ENCODE data around the gene PTPRR. TPM values are rescaled to one million over a fixed set of nuclear protein-coding genes. Genes with fewer than 3 reads are reported as not detected.

PTPRR gene
- total RNA-seq, 2 donors from 2014 or later: 21.8 to 43.8 TPM

DNA sequence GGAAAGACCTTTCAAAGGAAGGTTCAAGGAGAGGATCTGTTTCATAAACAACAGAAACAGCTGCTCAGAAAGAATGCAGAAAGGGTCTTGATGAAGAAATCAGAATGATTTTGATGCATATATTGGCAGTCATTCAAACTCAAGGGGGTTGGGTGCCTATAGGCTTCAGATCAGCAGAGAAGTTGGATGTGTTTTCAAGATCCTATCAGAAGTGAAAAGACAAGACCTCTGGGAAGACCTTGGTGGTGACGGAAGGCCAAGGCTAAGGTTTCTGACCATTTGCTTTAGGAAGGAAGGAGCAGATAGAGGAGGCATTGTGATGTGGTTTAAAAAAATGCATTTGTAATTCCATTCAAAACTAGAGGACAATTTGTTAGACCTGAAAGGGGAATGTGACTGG, 268.1 kb downstream of the PTPRR start:
- H3K4me3 ChIP-seq: no peak overlapping the region
- no peak overlapping the region for H3K9ac ChIP-seq (ENCODE audit: low read depth in 2 of 2, low read length in 2 of 2)
- intact Hi-C loops (cut with DNase I): no loop called here
- H3K36me3 ChIP-seq: no peaks in the 10 kb centered on the region
- H3K9me3 ChIP-seq: no peaks in the 10 kb centered on the region
- no peaks in the 10 kb centered on the region for H3K4me1 ChIP-seq
- no peak for DNase-seq
- H3K27ac ChIP-seq: no peak overlapping the region
- TF ChIP-seq, protein P1, sequence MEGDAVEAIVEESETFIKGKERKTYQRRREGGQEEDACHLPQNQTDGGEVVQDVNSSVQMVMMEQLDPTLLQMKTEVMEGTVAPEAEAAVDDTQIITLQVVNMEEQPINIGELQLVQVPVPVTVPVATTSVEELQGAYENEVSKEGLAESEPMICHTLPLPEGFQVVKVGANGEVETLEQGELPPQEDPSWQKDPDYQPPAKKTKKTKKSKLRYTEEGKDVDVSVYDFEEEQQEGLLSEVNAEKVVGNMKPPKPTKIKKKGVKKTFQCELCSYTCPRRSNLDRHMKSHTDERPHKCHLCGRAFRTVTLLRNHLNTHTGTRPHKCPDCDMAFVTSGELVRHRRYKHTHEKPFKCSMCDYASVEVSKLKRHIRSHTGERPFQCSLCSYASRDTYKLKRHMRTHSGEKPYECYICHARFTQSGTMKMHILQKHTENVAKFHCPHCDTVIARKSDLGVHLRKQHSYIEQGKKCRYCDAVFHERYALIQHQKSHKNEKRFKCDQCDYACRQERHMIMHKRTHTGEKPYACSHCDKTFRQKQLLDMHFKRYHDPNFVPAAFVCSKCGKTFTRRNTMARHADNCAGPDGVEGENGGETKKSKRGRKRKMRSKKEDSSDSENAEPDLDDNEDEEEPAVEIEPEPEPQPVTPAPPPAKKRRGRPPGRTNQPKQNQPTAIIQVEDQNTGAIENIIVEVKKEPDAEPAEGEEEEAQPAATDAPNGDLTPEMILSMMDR (IDR thresholded peaks at IDR 0.05): no peak
- H3K27me3 ChIP-seq: no peaks in the 10 kb centered on the region

DNA sequence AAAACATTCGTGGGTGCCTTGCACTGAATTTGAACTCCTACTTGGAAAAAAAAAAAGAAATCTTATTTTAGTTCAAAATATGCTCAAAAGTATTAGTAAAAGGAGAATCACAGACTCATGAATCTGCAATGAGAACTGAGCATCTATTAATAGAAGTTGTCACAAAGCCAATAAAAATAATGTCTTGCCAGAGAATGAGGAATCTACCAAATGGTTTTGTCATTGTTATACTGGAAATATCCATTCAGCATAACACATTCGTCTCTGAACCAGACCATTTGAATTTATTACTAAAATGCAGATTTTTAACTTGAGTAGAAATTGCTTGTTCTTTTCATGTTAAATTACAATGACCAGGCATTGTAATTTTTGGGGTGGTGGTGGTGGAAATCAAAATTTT, 271.7 kb downstream of the PTPRR start:
- Histone ChIP-seq H3K4me3 (no peak overlapping the region), H3K27ac (no peak overlapping the region), H3K4me1 (peaks cover 3% of the 10 kb centered on the region), H3K9me3 (no peaks in the 10 kb centered on the region), H3K27me3 (no peaks in the 10 kb centered on the region), H3K36me3 (no peaks in the 10 kb centered on the region), H3K9ac (ENCODE audit: low read depth in 2 of 2, low read length in 2 of 2) (no peak overlapping the region)
- intact Hi-C loops (cut with DNase I): no loop called here
- DNase-seq: no peak
- TF ChIP-seq, protein P1 (IDR thresholded peaks at IDR 0.05): no peak

DNA sequence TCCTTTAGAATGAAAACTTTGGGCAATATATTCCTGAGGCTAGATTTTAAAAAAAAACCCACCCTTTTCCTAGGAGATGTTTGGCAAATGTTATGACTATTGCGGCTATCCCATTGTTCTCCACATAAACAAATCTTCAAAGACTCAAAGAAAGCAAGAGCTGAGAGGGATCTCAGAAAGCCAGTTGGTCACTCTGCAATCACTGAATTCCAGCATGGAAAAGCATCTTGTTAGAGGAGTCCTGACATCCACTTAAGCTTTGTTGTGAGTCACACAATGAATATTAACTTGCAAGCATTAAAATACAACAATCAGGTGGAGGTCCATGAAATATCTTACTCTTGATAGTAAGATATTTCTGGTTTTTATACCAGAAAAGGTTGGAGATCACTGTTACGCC, 272.3 kb downstream of the PTPRR start:
- intact Hi-C loops (cut with DNase I): no loop called here
- Histone ChIP-seq H3K36me3 (no peaks in the 10 kb centered on the region), H3K4me3 (no peak overlapping the region), H3K4me1 (peaks cover 3% of the 10 kb centered on the region), H3K9ac (ENCODE audit: low read depth in 2 of 2, low read length in 2 of 2) (no peak overlapping the region), H3K9me3 (no peaks in the 10 kb centered on the region), H3K27me3 (no peaks in the 10 kb centered on the region), H3K27ac (no peak overlapping the region)
- TF ChIP-seq, protein P1 (IDR thresholded peaks at IDR 0.05): no peak
- DNase-seq: no peak

DNA sequence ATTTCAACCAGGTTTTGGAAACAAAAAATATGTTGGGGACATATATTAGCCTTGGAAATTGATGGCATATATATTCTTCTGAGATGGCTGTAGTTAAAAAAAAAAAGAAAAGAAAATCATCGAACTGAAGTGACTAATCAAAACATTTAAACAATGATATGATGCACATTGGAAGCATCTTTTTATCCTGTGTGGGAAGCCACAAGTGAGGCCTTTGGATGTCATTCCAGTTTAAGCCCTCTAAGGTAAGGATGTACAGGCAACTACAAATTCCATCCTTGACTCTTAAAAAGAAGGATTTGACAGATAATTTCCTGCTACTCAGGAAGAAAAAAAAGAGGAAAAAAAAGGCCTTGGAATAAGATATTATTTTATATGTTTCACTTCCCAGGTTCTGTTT, 273.7 kb downstream of the PTPRR start:
- intact Hi-C loops (cut with DNase I): no loop called here

DNA sequence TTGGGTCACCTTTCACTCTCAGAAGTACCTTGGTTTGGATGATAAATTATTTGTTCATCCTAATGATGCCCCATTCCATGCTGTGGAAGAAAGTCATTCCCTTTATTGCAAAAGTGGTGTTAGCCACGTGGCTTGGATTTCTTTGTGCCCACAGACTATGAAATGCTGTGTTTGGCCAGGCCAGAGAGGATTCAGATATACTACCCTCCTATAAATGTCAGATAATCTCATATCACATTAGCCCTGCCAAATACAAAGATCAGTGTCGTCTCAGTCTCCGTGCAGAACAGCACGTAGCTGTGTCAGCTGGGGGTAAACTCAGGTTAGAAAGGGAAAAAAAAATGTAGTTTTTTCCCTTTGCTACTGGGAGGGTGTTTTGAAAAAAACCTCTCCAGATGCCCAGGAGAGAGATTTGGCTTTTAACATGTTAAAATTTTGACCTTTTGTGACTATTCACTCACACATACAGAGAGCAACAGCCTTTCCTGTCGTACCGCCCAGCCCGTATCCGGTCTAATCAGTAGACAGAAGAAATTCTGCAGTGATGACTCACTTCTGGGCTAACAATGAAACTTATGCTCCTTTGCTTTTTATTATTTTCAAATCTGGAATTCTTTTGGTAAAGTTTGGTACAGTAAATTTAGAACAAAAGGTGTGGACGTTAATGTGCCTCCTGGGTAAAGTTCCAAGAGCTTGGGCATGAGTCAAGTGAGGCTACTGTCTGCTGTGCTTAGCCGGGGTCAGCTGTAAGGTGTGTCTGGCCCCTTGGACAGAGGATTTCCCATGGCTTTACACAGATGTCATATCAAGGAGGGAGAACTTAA, 274.8 kb downstream of the PTPRR start:
- peak; percentile 50 for DNase-seq
- intact Hi-C loops (cut with DNase I): no loop called here
- TF ChIP-seq, protein P1 (IDR thresholded peaks at IDR 0.05): no peak
- Histone ChIP-seq H3K4me3 (no peak overlapping the region), H3K9ac (ENCODE audit: low read depth in 2 of 2, low read length in 2 of 2) (no peak overlapping the region), H3K27me3 (no peaks in the 10 kb centered on the region), H3K4me1 (peaks cover 3% of the 10 kb centered on the region), H3K9me3 (no peaks in the 10 kb centered on the region), H3K27ac (peak overlapping the region; percentile 35), H3K36me3 (no peaks in the 10 kb centered on the region)

More for the DNA sequence above, 273.7 kb downstream of the PTPRR start:
- Histone ChIP-seq H3K4me3 (no peak overlapping the region), H3K9me3 (no peaks in the 10 kb centered on the region), H3K36me3 (no peaks in the 10 kb centered on the region), H3K9ac (ENCODE audit: low read depth in 2 of 2, low read length in 2 of 2) (no peak overlapping the region), H3K4me1 (peaks cover 3% of the 10 kb centered on the region), H3K27me3 (no peaks in the 10 kb centered on the region), H3K27ac (no peak overlapping the region)
- no peak for DNase-seq
- TF ChIP-seq, protein P1 (IDR thresholded peaks at IDR 0.05): no peak

Measured in colonic mucosa (tissue), 4 donors.